T-cell (primary cell): ENCODE measurements around the gene PSMB8. TPM values are rescaled to one million over a fixed set of nuclear protein-coding genes. Genes with fewer than 3 reads are reported as not detected.

ENCODE experiments used
- ATAC-seq, 4 experiments: fragments of 200-7000 bp in 3 of 4; fragments of 150-1000 bp in 1 of 4; cut with Tn5 transposase; replicated peaks in 1 of 4; 1 replicate in 3 of 4; 2 replicates in 1 of 4; pipeline ENCODE4 v1.10.0; 2021; ENCODE audit warnings: moderate library complexity in 3 of 4, mild to moderate bottlenecking in 2 of 4, moderate number of reproducible peaks in 1 of 4
- CTCF ChIA-PET, 2 donors: fragments of 300-600 bp; sonication (Branson Sonifier 250); formaldehyde crosslinking; loops; one replicate each; lab custom pipeline; 2022; ENCODE audit warnings: antibody characterized with exemption in 2 of 2; lab: Charles Lee
- POLR2A ChIA-PET, 2 donors: fragments of 300-600 bp; sonication (Branson Sonifier 250); formaldehyde crosslinking; loops; one replicate each; lab custom pipeline; 2022; ENCODE audit warnings: antibody characterized with exemption in 2 of 2; lab: Charles Lee
- DNase-seq, 35 experiments: peaks; one replicate each; pipeline versions ENCODE4 v3.0.0 to v3.0.0-alpha.2; 2013 to 2023
- H3K27ac ChIP-seq: one replicate; pipeline ENCODE4 v1.5.1; 2013; ENCODE audit warnings: low read length
- H3K27me3 ChIP-seq, 2 experiments: replicated peaks in 1 of 2; 1 replicate in 1 of 2; 2 replicates in 1 of 2; pipeline versions ENCODE4 v1.6.1 to v1.7.0; 2013; ENCODE audit warnings: low read length in 1 of 2, mixed read lengths in 1 of 2; ENCODE audit not compliant: control insufficient read depth in 2 of 2, insufficient read depth in 2 of 2; ENCODE audit errors: extremely low read depth in 1 of 2
- H3K36me3 ChIP-seq, 2 donors: 1 replicate in 1 of 2; 2 replicates in 1 of 2; pipeline versions ENCODE4 v1.6.1 to v1.7.0; 2013; ENCODE audit warnings: low read length in 1 of 2; ENCODE audit not compliant: control insufficient read depth in 2 of 2, insufficient read depth in 1 of 2; ENCODE audit errors: extremely low read depth in 1 of 2
- H3K4me1 ChIP-seq, 2 experiments: 1 replicate in 1 of 2; 2 replicates in 1 of 2; pipeline versions ENCODE4 v1.6.1 to v1.7.0; 2013; ENCODE audit warnings: low read length in 2 of 2, mixed read lengths in 1 of 2; ENCODE audit not compliant: insufficient read depth in 2 of 2, control insufficient read depth in 1 of 2; ENCODE audit errors: extremely low read depth in 1 of 2
- H3K4me3 ChIP-seq, 2 donors: 1 replicate in 1 of 2; 2 replicates in 1 of 2; pipeline versions ENCODE4 v1.5.1 to v1.7.0; 2013; ENCODE audit warnings: mild to moderate bottlenecking in 2 of 2, low read length in 1 of 2, moderate library complexity in 1 of 2; ENCODE audit not compliant: control insufficient read depth in 1 of 2; ENCODE audit errors: extremely low read depth in 1 of 2
- H3K9me3 ChIP-seq: 2 replicates; pipeline ENCODE4 v1.7.0; 2013
- H3K27ac Mint-ChIP-seq, 2 donors: one replicate each; pipeline ENCODE4 v1.8.0; 2020 to 2021; ENCODE audit warnings: mild to moderate bottlenecking in 2 of 2, mixed read lengths in 2 of 2
- H3K27me3 Mint-ChIP-seq, 2 donors: one replicate each; pipeline ENCODE4 v1.8.0; 2021 to 2022; ENCODE audit warnings: mixed read lengths in 2 of 2
- H3K36me3 Mint-ChIP-seq: one replicate; pipeline ENCODE4 v1.8.0; 2021; ENCODE audit warnings: mixed read lengths
- H3K4me1 Mint-ChIP-seq, 3 donors: one replicate each; pipeline ENCODE4 v1.8.0; 2020 to 2022; ENCODE audit warnings: mixed read lengths in 3 of 3, mild to moderate bottlenecking in 1 of 3
- H3K4me3 Mint-ChIP-seq, 3 donors: one replicate each; pipeline ENCODE4 v1.8.0; 2020 to 2022; ENCODE audit warnings: mild to moderate bottlenecking in 3 of 3, mixed read lengths in 3 of 3, moderate library complexity in 3 of 3
- H3K9me3 Mint-ChIP-seq, 3 donors: one replicate each; pipeline ENCODE4 v1.8.0; 2020 to 2022; ENCODE audit warnings: mixed read lengths in 3 of 3
- WGBS: methylation state at CpG from one replicate; pipeline ENCODE4 v1.1.5; 2013; ENCODE audit warnings: missing lambda C conversion rate; ENCODE audit not compliant: insufficient coverage; 5-methylcytosine and 5-hydroxymethylcytosine counted together
- total RNA-seq, 35 experiments: library from RNA in 6 of 35; stranded (reverse) in 6 of 35; fragments of 120-200 nt in 1 of 35; gene quantifications; one replicate each; pipeline versions ENCODE4 v1.2.1 to v1.2.4 and lab custom pipeline; 2013 to 2026

Gene PSMB8
- total RNA-seq, 5 donors from 2014 or later (not counting 1 experiment from before 2014, with no cell fraction given): 131 to 171 (median 150) TPM

DNA sequence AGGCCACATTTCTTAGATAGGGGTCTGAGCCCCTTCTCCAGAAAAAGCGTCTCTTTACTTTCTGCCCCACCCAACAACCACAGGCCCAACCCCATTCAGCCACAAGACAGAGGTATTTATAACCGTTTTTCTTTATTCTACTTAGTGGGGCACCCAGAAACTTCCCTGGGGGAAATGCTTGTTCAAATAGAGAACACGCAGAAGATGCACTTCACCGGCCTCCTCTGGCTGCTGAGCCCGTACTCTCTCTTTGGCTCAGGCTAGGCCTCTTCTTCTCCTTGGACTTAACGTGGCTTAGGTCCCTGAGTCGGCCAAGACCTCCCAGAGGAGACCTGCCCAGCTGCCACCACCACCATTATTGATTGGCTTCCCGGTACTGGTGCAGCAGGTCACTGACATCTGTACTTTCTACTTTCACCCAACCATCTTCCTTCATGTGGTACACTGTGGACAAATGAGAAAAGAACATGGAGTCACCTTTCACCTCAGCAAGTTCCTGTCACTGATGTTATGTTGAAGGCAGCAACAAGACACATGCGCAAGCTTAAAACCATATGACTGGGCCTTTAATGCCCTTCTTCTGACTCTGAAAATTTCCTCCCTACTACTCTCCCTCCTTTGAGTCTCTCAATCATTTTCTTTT, 3.1 kb downstream of the PSMB8 start:
- ATAC-seq: no peak
- Mint-ChIP-seq H3K27ac (peak overlapping the region; percentile 100), H3K4me3 (peak overlapping the region; percentile 49 to 100 (median 98)), H3K9me3 (no peaks in the 10 kb centered on the region), H3K4me1 (peaks cover 69 to 77% (median 75%) of the 10 kb centered on the region in 3 donors), H3K36me3 (peaks cover 55% of the 10 kb centered on the region), H3K27me3 (no peaks in the 10 kb centered on the region)
- ChIA-PET POLR2A (interaction anchor here (0.6 to 1.1 kb wide), 2 partner anchors 13 to 114 kb away, joined by 3 to 4 read pairs; partner anchors contain the start of gene PSMB9 (in 1 of the 2)), CTCF (interaction anchor here in 1 of 2 donors (0.6 to 5.8 kb wide), 4 partner anchors 15 to 717 kb away, joined by 3 to 236 read pairs (median 113); partner anchors contain the start of genes PSMB9 and TAP1)
- DNase-seq: peak in 3 of 35 experiments; percentile 14 to 55 (median 18)
- Histone ChIP-seq H3K27me3 (no peaks in the 10 kb centered on the region), H3K9me3 (no peaks in the 10 kb centered on the region), H3K4me1 (peaks cover 34 to 64% of the 10 kb centered on the region in 2 experiments), H3K27ac (peak overlapping the region; percentile 100), H3K4me3 (no peak overlapping the region), H3K36me3 (peaks cover 5 to 49% of the 10 kb centered on the region in 2 donors)
- 8% methylated on average over 9 of the region's 9 CpGs for whole genome bisulfite sequencing

- POLR2A ChIA-PET: interaction anchor here (0.7 to 2.5 kb wide), 5 partner anchors 14 to 143 kb away, joined by 3 to 39 read pairs (median 4); partner anchors contain the start of genes PSMB9 (in 1 of the 2) and TAP1 (in 1 of the 2)
- ATAC-seq: no peak
- peak overlapping the region; percentile 100 for H3K27ac ChIP-seq
- peaks cover 13 to 53% of the 10 kb centered on the region in 2 donors for H3K36me3 ChIP-seq
- Mint-ChIP-seq H3K27me3 (no peaks in the 10 kb centered on the region), H3K9me3 (no peaks in the 10 kb centered on the region), H3K36me3 (peaks cover 55% of the 10 kb centered on the region), H3K4me1 (peaks cover 75 to 80% (median 79%) of the 10 kb centered on the region in 3 donors), H3K4me3 (no peak overlapping the region), H3K27ac (peak overlapping the region; percentile 100)
- no peaks in the 10 kb centered on the region for H3K27me3 ChIP-seq
- DNase-seq: no peak
- H3K4me3 ChIP-seq: no peak overlapping the region
- 91% methylated on average over 12 of the region's 15 CpGs for WGBS
- H3K4me1 ChIP-seq: peaks cover 36 to 67% of the 10 kb centered on the region in 2 experiments
- CTCF ChIA-PET: interaction anchor here (0.6 to 5.8 kb wide), 14 partner anchors 12 to 865 kb away, joined by 3 to 236 read pairs (median 18); partner anchors contain the start of genes PSMB9 (in 2 of the 2), TAP1 (in 2 of the 2), HLA-DPB1 (in 1 of the 2) and ZBTB22 (in 1 of the 2)
- H3K9me3 ChIP-seq: no peaks in the 10 kb centered on the region
These were observed 4.5 kb downstream of the PSMB8 start for GRCh38 chr6:32839356-32839755.

DNA sequence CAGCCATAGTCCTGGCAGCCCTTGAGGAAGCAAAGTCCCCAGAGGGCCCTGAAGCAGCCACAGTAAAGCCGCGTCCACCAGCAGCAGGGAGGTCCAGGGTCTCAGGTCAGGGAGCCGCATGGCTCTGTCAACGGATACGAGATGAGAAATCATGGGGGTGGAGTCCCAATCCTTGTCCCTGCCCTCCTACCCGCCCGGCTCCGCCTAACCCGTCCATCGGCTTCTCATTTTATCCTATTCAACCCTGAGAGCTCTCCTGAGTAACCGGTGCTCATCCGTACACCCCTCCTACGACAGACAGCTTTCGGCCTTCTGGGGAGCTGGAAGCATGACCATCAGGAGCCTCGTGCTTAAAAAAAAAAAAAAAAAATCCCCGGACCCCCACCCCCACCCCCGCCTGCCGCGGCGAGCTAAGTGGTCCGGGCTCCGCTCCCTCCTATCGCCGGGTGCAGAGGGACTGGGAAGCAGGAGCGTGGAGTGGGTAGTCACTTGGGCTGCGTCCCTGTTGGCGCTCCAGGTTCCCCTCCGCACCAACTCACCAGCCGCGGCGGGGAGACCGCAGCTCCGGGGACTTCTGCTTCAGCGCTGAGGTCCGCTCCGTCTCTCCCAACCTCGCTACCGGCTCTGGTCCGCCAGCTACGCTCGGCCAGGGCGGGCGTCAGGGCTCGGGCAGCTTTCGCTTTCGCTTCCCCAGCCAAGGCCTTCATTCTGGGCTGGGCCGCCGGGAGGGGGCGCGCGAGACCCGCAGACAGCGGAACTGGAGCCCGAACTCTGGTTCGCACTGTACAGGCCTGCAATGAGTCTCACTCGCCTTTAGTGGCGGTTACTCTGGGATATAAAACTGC, 5.5 kb downstream of the PSMB8 start, which contains the start of gene TAP2:
Gene TAP2 (minus strand): TSS at position 626 of the 845 bp plus-strand sequence. CDS start 506 bp downstream, at position 120.
- peaks cover 68 to 90% (median 88%) of the 10 kb centered on the region in 3 donors for H3K4me1 Mint-ChIP-seq
- ATAC-seq (peak; percentile 92 to 93 (median 92)), DNase-seq (peak; percentile 90 to 99 (median 97))
- H3K27ac Mint-ChIP-seq: peak within 1 kb of the TSS; percentile 100
- peak within 1 kb of the TSS; percentile 72 to 92 (median 84) for H3K4me3 Mint-ChIP-seq
- Histone ChIP-seq H3K9me3 (no peaks in the 10 kb centered on the region), H3K27ac (peak within 1 kb of the TSS; percentile 100), H3K4me3 (peak within 1 kb of the TSS; percentile 82 to 89), H3K36me3 (peaks cover 17 to 63% of the 10 kb centered on the region in 2 donors), H3K4me1 (peaks cover 38 to 67% of the 10 kb centered on the region in 2 experiments), H3K27me3 (no peaks in the 10 kb centered on the region)
- H3K36me3 Mint-ChIP-seq: peaks cover 64% of the 10 kb centered on the region
- ChIA-PET POLR2A (interaction anchor here (0.6 to 2.5 kb wide), 14 partner anchors 15 to 1296 kb away, joined by 3 to 39 read pairs (median 6); partner anchors contain the start of genes PSMB9 (in 2 of the 2), TAP1 (in 2 of the 2) and DDX39B (in 1 of the 2)), CTCF (interaction anchor here (0.6 to 5.8 kb wide), 33 partner anchors 9 to 710 kb away, joined by 3 to 236 read pairs (median 5); partner anchors contain the start of genes PSMB9 (in 2 of the 2), TAP1 (in 2 of the 2), ATF6B (in 1 of the 2) and HLA-DMA (in 1 of the 2))
- no peaks in the 10 kb centered on the region for H3K9me3 Mint-ChIP-seq
- H3K27me3 Mint-ChIP-seq: no peaks in the 10 kb centered on the region
- 0% methylated on average over 28 of the region's 57 CpGs for WGBS

GRCh38 chr6:32837651-32838113, 6.2 kb downstream of the PSMB8 start:
- CTCF ChIA-PET: interaction anchor here (0.7 to 5.8 kb wide), 23 partner anchors 8 to 295 kb away, joined by 3 to 236 read pairs (median 7); partner anchors contain the start of genes PSMB9 (in 2 of the 2), TAP1 (in 2 of the 2) and HLA-DMA (in 1 of the 2)
- H3K9me3 Mint-ChIP-seq: no peaks in the 10 kb centered on the region
- WGBS: 6% methylated on average over 12 of the region's 12 CpGs
- ATAC-seq (no peak), DNase-seq (peak in 1 of 35 experiments; percentile 13)
- H3K4me3 Mint-ChIP-seq: peak overlapping the region; percentile 72 to 92 (median 84)
- Histone ChIP-seq H3K9me3 (no peaks in the 10 kb centered on the region), H3K4me3 (peak overlapping the region; percentile 82 to 89), H3K27ac (peak overlapping the region; percentile 100), H3K4me1 (peaks cover 33 to 64% of the 10 kb centered on the region in 2 experiments), H3K36me3 (peaks cover 17 to 67% of the 10 kb centered on the region in 2 donors), H3K27me3 (no peaks in the 10 kb centered on the region)
- H3K27me3 Mint-ChIP-seq: no peaks in the 10 kb centered on the region
- peaks cover 62 to 91% (median 90%) of the 10 kb centered on the region in 3 donors for H3K4me1 Mint-ChIP-seq
- peak overlapping the region; percentile 100 for H3K27ac Mint-ChIP-seq
- peaks cover 64% of the 10 kb centered on the region for H3K36me3 Mint-ChIP-seq
- POLR2A ChIA-PET: interaction anchor here (0.6 to 2.5 kb wide), 12 partner anchors 14 to 1296 kb away, joined by 3 to 39 read pairs (median 6); partner anchors contain the start of genes PSMB9 (in 2 of the 2), TAP1 (in 2 of the 2) and DDX39B (in 1 of the 2)

- Mint-ChIP-seq H3K9me3 (no peaks in the 10 kb centered on the region), H3K27me3 (no peaks in the 10 kb centered on the region), H3K27ac (peak overlapping the region; percentile 78 to 100), H3K36me3 (peaks cover 61% of the 10 kb centered on the region), H3K4me3 (peak overlapping the region; percentile 72 to 92 (median 84)), H3K4me1 (peaks cover 55 to 86% (median 85%) of the 10 kb centered on the region in 3 donors)
- Histone ChIP-seq H3K4me1 (peaks cover 25 to 56% of the 10 kb centered on the region in 2 experiments), H3K36me3 (peaks cover 17 to 67% of the 10 kb centered on the region in 2 donors), H3K27ac (no peak overlapping the region), H3K27me3 (no peaks in the 10 kb centered on the region), H3K9me3 (no peaks in the 10 kb centered on the region), H3K4me3 (no peak overlapping the region)
- ChIA-PET CTCF (interaction anchor here in 1 of 2 donors (3.2 to 3.9 kb wide), 2 partner anchors 10 to 33 kb away, joined by 20 to 207 read pairs; no protein-coding TSS in a partner anchor), POLR2A (interaction anchor here (0.9 to 2.0 kb wide), 2 partner anchors 14 to 135 kb away, joined by 3 to 9 read pairs; no protein-coding TSS in a partner anchor)
- DNase-seq: no peak
- no CpG with 5 or more reads among the region's 2 CpGs for whole genome bisulfite sequencing
- no peak for ATAC-seq
These were observed 7.0 kb downstream of the PSMB8 start for GRCh38 chr6:32836873-32837272.
